ENCODE data around the gene RCN1. TPM values are rescaled to one million over a fixed set of nuclear protein-coding genes. Genes with fewer than 3 reads are reported as not detected.

The RCN1 gene
- total RNA-seq, 1 experiment from 2014 or later = 99.8 TPM

DNA sequence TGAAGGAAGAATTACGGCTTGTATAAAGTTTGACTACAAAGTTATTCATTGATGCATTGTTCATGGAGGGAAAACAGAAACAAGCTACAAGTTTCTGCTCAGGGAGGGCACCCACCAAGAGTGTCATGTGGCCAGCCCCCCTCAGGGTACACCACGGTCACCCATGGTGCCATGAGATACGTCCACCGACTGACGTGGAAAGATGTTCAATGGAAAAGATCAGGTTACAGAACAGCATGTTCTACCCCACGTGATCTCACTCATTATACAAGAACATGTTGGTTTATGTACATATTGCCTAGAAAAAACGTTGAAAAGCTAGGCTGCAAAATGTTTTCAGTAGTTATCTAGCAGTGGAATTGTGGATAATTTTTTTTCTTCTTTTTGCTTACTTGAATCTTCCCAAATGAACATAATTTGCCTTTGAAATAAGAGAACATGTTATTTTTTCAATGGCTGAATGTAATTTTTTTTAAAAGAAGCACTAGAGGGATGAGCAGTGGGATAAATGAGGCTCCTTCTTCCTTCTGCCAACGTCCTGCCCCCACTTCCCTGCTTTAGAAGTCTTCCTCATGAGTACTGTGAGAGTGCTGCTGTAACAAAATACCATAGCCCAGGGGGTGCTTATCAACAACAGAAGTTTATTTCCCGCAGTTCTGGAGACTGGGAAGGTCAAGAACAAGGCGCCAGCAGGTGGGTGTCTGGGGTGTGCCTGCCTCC lies 22.5 kb downstream of the RCN1 start (continued):
- TF ChIP-seq, protein P1, sequence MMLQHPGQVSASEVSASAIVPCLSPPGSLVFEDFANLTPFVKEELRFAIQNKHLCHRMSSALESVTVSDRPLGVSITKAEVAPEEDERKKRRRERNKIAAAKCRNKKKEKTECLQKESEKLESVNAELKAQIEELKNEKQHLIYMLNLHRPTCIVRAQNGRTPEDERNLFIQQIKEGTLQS (IDR thresholded peaks at IDR 0.05) = no peak
- TF ChIP-seq RAD21 (IDR thresholded peaks at IDR 0.05; ENCODE audit: low read depth) = no peak

GRCh38 chr11:32113920-32114203 lies 23.0 kb downstream of the RCN1 start:
- Histone ChIP-seq H3K4me1 (ENCODE audit: control insufficient read depth in 1 of 2, insufficient read depth in 2 of 2, low read length in 2 of 2) (peaks cover 8 to 21% of the 10 kb centered on the region in 2 experiments), H3K36me3 (ENCODE audit: control insufficient read depth in 1 of 2, insufficient read depth in 2 of 2, low read length in 2 of 2) (no peaks in the 10 kb centered on the region)
- no peak for ATAC-seq

More at GRCh38 chr11:32113920-32114203, 23.0 kb downstream of the RCN1 start:
- Histone ChIP-seq H3K9me3 (ENCODE audit: control insufficient read depth in 1 of 2, insufficient read depth in 1 of 2, low read depth in 1 of 2, low read length in 2 of 2) (no peaks in the 10 kb centered on the region), H2AFZ (ENCODE audit: low read depth, low read length, poor library complexity, severe bottlenecking) (no peak overlapping the region), H3K79me2 (ENCODE audit: insufficient read depth, low read length) (no peaks in the 10 kb centered on the region), H3K9ac (ENCODE audit: low read length) (no peak overlapping the region), H3K9me2 (ENCODE audit: insufficient read depth) (no peaks in the 10 kb centered on the region), H3K4me3 (replicated peaks in 1 of 2; ENCODE audit: low read depth in 1 of 2, low read length in 2 of 2) (no peak overlapping the region), H3K27me3 (ENCODE audit: insufficient read depth, low read length) (no peaks in the 10 kb centered on the region), H3K4me2 (ENCODE audit: low read length) (no peak overlapping the region), H4K20me1 (ENCODE audit: insufficient read depth) (no peaks in the 10 kb centered on the region), H3K27ac (ENCODE audit: low read depth, low read length) (no peak overlapping the region)
- CTCF ChIA-PET = no interaction called here
- RAD21 ChIA-PET (ENCODE audit: low non-redundant PET in 1 of 2, low total read pairs in 2 of 2, uncharacterized antibody in 2 of 2, unreplicated experiment in 2 of 2) = no interaction called here
- intact Hi-C loops (cut with micrococcal nuclease) = no loop called here
- no peak for TF ChIP-seq REST (IDR thresholded peaks at IDR 0.05; ENCODE audit: low read depth)
- no peak for TF ChIP-seq POLR2AphosphoS5 (IDR thresholded peaks at IDR 0.05; ENCODE audit: low read depth, low read length)
- no peak for TF ChIP-seq SIN3A (IDR thresholded peaks at IDR 0.05; ENCODE audit: low read depth)
- no peak for TF ChIP-seq CTCF (IDR thresholded peaks at IDR 0.05 in 2 of 3, conservative IDR thresholded peaks at IDR 0.05 in 1 of 3; ENCODE audit: borderline replicate concordance in 1 of 3, insufficient read depth in 1 of 3, low read depth in 2 of 3, low read length in 2 of 3)
- DNase-seq (ENCODE audit: low read depth, low spot score) = no peak
- POLR2A ChIA-PET = no interaction called here
- no TSS peak for BruUV-seq (replicated peaks)
